Mesendoderm (in vitro differentiated cells): ENCODE measurements around the gene CNTLN.
A peak's percentile ranks its signal among the peaks of the same experiment; 100 is the strongest.

Experiments
- DNase-seq: peaks from one replicate; pipeline ENCODE4 v3.0.0; 2013
- H2AK5ac ChIP-seq: 2 replicates; pipeline ENCODE4 v1.6.1; 2013; ENCODE audit warnings: low read length, inconsistent platforms
- H2BK120ac ChIP-seq: 2 replicates; pipeline ENCODE4 v1.6.1; 2013; ENCODE audit warnings: low read depth, mild to moderate bottlenecking, low read length, moderate library complexity, mixed read lengths
- H2BK15ac ChIP-seq: replicated peaks from 2 replicates; pipeline ENCODE4 v1.6.1; 2013; ENCODE audit warnings: low read depth, mild to moderate bottlenecking, moderate library complexity
- H2BK5ac ChIP-seq: 2 replicates; pipeline ENCODE4 v1.6.1; 2013; ENCODE audit warnings: low read length, inconsistent platforms
- H3K18ac ChIP-seq: 2 replicates; pipeline ENCODE4 v1.6.1; 2013; ENCODE audit warnings: mild to moderate bottlenecking, low read length, mixed read lengths
- H3K23ac ChIP-seq: one replicate; pipeline ENCODE4 v1.6.1; 2013; ENCODE audit warnings: low read length
- H3K27ac ChIP-seq: 2 replicates; pipeline ENCODE4 v1.5.1; 2013; ENCODE audit warnings: low read depth, mild to moderate bottlenecking, inconsistent platforms, low read length, moderate library complexity
- H3K27me3 ChIP-seq: 2 replicates; pipeline ENCODE4 v1.6.1; 2013; ENCODE audit warnings: low read length, control low read depth, mild to moderate bottlenecking, inconsistent platforms; ENCODE audit not compliant: insufficient read depth, poor library complexity
- H3K36me3 ChIP-seq: 2 replicates; pipeline ENCODE4 v1.6.1; 2013; ENCODE audit warnings: low read length, inconsistent platforms; ENCODE audit not compliant: control insufficient read depth, insufficient read depth
- H3K4ac ChIP-seq: one replicate; pipeline ENCODE4 v1.6.1; 2013; ENCODE audit warnings: low read depth, mild to moderate bottlenecking, low read length, moderate library complexity
- H3K4me1 ChIP-seq: 2 replicates; pipeline ENCODE4 v1.6.1; 2013; ENCODE audit warnings: low read depth, low read length, inconsistent platforms; ENCODE audit not compliant: control insufficient read depth
- H3K4me2 ChIP-seq: 2 replicates; pipeline ENCODE4 v1.6.1; 2013; ENCODE audit warnings: low read length
- H3K4me3 ChIP-seq: 2 replicates; pipeline ENCODE4 v1.5.1; 2013; ENCODE audit warnings: mild to moderate bottlenecking, low read length
- H3K56ac ChIP-seq: one replicate; pipeline ENCODE4 v1.6.1; 2013; ENCODE audit warnings: low read length
- H3K79me1 ChIP-seq: 2 replicates; pipeline ENCODE4 v1.6.1; 2013; ENCODE audit warnings: low read length, inconsistent platforms
- H3K79me2 ChIP-seq: 2 replicates; pipeline ENCODE4 v1.6.1; 2013; ENCODE audit warnings: mild to moderate bottlenecking, low read length; ENCODE audit not compliant: control insufficient read depth, insufficient read depth
- H3K9ac ChIP-seq: 2 replicates; pipeline ENCODE4 v1.6.1; 2013; ENCODE audit warnings: low read length, inconsistent platforms
- H4K5ac ChIP-seq: one replicate; pipeline ENCODE4 v1.6.1; 2013; ENCODE audit warnings: low read length
- H4K8ac ChIP-seq: one replicate; pipeline ENCODE4 v1.6.1; 2013; ENCODE audit warnings: low read depth, mild to moderate bottlenecking, control low read depth, low read length, moderate library complexity
- WGBS: extraction: QIAGEN DNeasy Blood & Tissue Kit; methylation state at CpG from one replicate; pipeline ENCODE4 v1.1.7; 2013; ENCODE audit warnings: low lambda C conversion rate, missing lambda C conversion rate; ENCODE audit not compliant: insufficient coverage; ENCODE audit errors: extremely low coverage; 5-methylcytosine and 5-hydroxymethylcytosine counted together

The CNTLN gene

GRCh38 chr9:17120203-17120602 lies 14.6 kb upstream of the CNTLN start:
- Histone ChIP-seq H3K4me3 (no peak overlapping the region), H3K79me2 (no peaks in the 10 kb centered on the region), H2AK5ac (no peak overlapping the region), H3K79me1 (no peaks in the 10 kb centered on the region), H3K4me2 (no peak overlapping the region), H3K4ac (no peak overlapping the region), H4K8ac (no peak overlapping the region), H2BK15ac (no peak overlapping the region), H3K23ac (no peak overlapping the region), H3K56ac (no peak overlapping the region), H3K27me3 (no peaks in the 10 kb centered on the region), H3K18ac (no peak overlapping the region), H4K5ac (no peak overlapping the region), H3K9ac (no peak overlapping the region), H2BK5ac (no peak overlapping the region), H3K27ac (no peak overlapping the region), H2BK120ac (no peak overlapping the region), H3K36me3 (no peaks in the 10 kb centered on the region), H3K4me1 (no peaks in the 10 kb centered on the region)
- DNase-seq = no peak
- WGBS = no CpG with 5 or more reads among the region's 1 CpG

- Histone ChIP-seq H3K4me1 (no peaks in the 10 kb centered on the region), H3K4ac (no peak overlapping the region), H2BK120ac (no peak overlapping the region), H2AK5ac (no peak overlapping the region), H3K27me3 (no peaks in the 10 kb centered on the region), H3K4me2 (no peak overlapping the region), H3K18ac (no peak overlapping the region), H2BK15ac (no peak overlapping the region), H4K8ac (no peak overlapping the region), H3K4me3 (no peak overlapping the region), H3K27ac (no peak overlapping the region), H2BK5ac (no peak overlapping the region), H3K56ac (no peak overlapping the region), H3K36me3 (no peaks in the 10 kb centered on the region), H3K9ac (no peak overlapping the region), H3K79me1 (no peaks in the 10 kb centered on the region), H4K5ac (no peak overlapping the region), H3K23ac (no peak overlapping the region), H3K79me2 (no peaks in the 10 kb centered on the region)
- DNase-seq = peak; percentile 33
- no CpG with 5 or more reads among the region's 2 CpGs for WGBS
Measured at GRCh38 chr9:17121264-17121663, 13.6 kb upstream of the CNTLN start.

GRCh38 chr9:17130291-17130690 lies 4.5 kb upstream of the CNTLN start:
- Histone ChIP-seq H3K4me3 (no peak overlapping the region), H3K18ac (no peak overlapping the region), H3K9ac (no peak overlapping the region), H3K4me2 (no peak overlapping the region), H3K79me2 (no peaks in the 10 kb centered on the region), H3K79me1 (no peaks in the 10 kb centered on the region), H3K36me3 (no peaks in the 10 kb centered on the region), H3K4me1 (peaks cover 4% of the 10 kb centered on the region), H4K8ac (no peak overlapping the region), H2BK15ac (no peak overlapping the region), H2BK120ac (no peak overlapping the region), H3K56ac (no peak overlapping the region), H4K5ac (no peak overlapping the region), H2AK5ac (no peak overlapping the region), H3K27ac (no peak overlapping the region), H3K27me3 (no peaks in the 10 kb centered on the region), H3K23ac (no peak overlapping the region), H2BK5ac (no peak overlapping the region), H3K4ac (no peak overlapping the region)
- no peak for DNase-seq
- WGBS = no CpG with 5 or more reads among the region's 4 CpGs

- no peaks in the 10 kb centered on the region for H3K79me1 ChIP-seq
- H4K8ac ChIP-seq = no peak overlapping the region
- H3K4me3 ChIP-seq = no peak overlapping the region
- H3K4me2 ChIP-seq = no peak overlapping the region
- H3K9ac ChIP-seq = no peak overlapping the region
- H3K27ac ChIP-seq = no peak overlapping the region
- H3K18ac ChIP-seq = no peak overlapping the region
- no peak overlapping the region for H3K4ac ChIP-seq
- no peaks in the 10 kb centered on the region for H3K27me3 ChIP-seq
- H4K5ac ChIP-seq = no peak overlapping the region
- H2AK5ac ChIP-seq = no peak overlapping the region
- H2BK120ac ChIP-seq = no peak overlapping the region
- DNase-seq = no peak
- H3K79me2 ChIP-seq = no peaks in the 10 kb centered on the region
- no peak overlapping the region for H2BK5ac ChIP-seq
- peaks cover 4% of the 10 kb centered on the region for H3K4me1 ChIP-seq
- no peak overlapping the region for H3K56ac ChIP-seq
- no peak overlapping the region for H3K23ac ChIP-seq
- no peaks in the 10 kb centered on the region for H3K36me3 ChIP-seq
- no CpG with 5 or more reads among the region's 2 CpGs for WGBS
- no peak overlapping the region for H2BK15ac ChIP-seq
Measured at GRCh38 chr9:17130725-17131124, 4.1 kb upstream of the CNTLN start.

GRCh38 chr9:17131494-17131893 lies 3.3 kb upstream of the CNTLN start:
- Histone ChIP-seq H3K4me3 (no peak overlapping the region), H2AK5ac (no peak overlapping the region), H4K5ac (no peak overlapping the region), H2BK120ac (no peak overlapping the region), H2BK15ac (no peak overlapping the region), H2BK5ac (no peak overlapping the region), H3K79me1 (no peaks in the 10 kb centered on the region), H3K9ac (no peak overlapping the region), H3K36me3 (no peaks in the 10 kb centered on the region), H3K27me3 (no peaks in the 10 kb centered on the region), H3K4ac (no peak overlapping the region), H3K4me2 (no peak overlapping the region), H3K56ac (no peak overlapping the region), H3K27ac (no peak overlapping the region), H3K4me1 (peaks cover 4% of the 10 kb centered on the region), H3K23ac (no peak overlapping the region), H3K79me2 (no peaks in the 10 kb centered on the region), H3K18ac (no peak overlapping the region), H4K8ac (no peak overlapping the region)
- WGBS = no CpG with 5 or more reads among the region's 2 CpGs
- DNase-seq = no peak
